HCT116 (cell line): Measurements from ENCODE around the gene ISX. TPM values are rescaled to one million over a fixed set of nuclear protein-coding genes. Genes with fewer than 3 reads are reported as not detected.

Source experiments
- ATAC-seq: fragments of 200-7000 bp; cut with Tn5 transposase; 2 replicates; pipeline ENCODE4 v1.9.1; 2020; ENCODE audit warnings: mild to moderate bottlenecking, moderate library complexity
- BruUV-seq: library from RNA; stranded (reverse); fragments of 400-500 nt; replicated peaks from 2 replicates; lab custom pipeline; 2021; lab: Mats Ljungman, UMichigan
- CTCF ChIA-PET: fragments of 300-600 bp; sonication (Branson Sonifier 250); formaldehyde crosslinking; loops from one replicate; lab custom pipeline; 2021; ENCODE audit warnings: antibody characterized with exemption; lab: Charles Lee
- POLR2A ChIA-PET: fragments of 300-600, 350-600 bp; sonication (Branson Sonifier 250); formaldehyde crosslinking; loops from one replicate; lab custom pipeline; 2021; ENCODE audit warnings: antibody characterized with exemption; lab: Charles Lee
- RAD21 ChIA-PET, 2 experiments: fragments of 300-600 bp; sonication (Branson Sonifier 250); formaldehyde crosslinking; loops; one replicate each; lab custom pipeline; 2023; ENCODE audit warnings: low total read pairs in 2 of 2; ENCODE audit not compliant: uncharacterized antibody in 2 of 2, unreplicated experiment in 2 of 2, low non-redundant PET in 1 of 2; lab: Charles Lee
- DNase-seq: peaks from one replicate; pipeline ENCODE4 v3.0.0-alpha.2; 2010; ENCODE audit warnings: low read depth, low spot score
- H2AFZ ChIP-seq: fragments of 200-600 bp; shearing (Covaris generic), sonication (generic); 2 replicates; pipeline ENCODE4 v1.6.1; 2017; ENCODE audit warnings: low read depth, mixed run types, mixed read lengths, antibody characterized with exemption, low read length; ENCODE audit not compliant: poor library complexity, severe bottlenecking
- H3K27ac ChIP-seq: 2 replicates; pipeline ENCODE4 v1.5.1; 2012; ENCODE audit warnings: low read depth, low read length
- H3K27me3 ChIP-seq: fragments of 200-600 bp; sonication (generic); 2 replicates; pipeline ENCODE4 v1.6.1; 2016; ENCODE audit warnings: mixed run types, low read length, mixed read lengths; ENCODE audit not compliant: insufficient read depth
- H3K36me3 ChIP-seq, 2 experiments: fragments of 200-500 bp in 1 of 2; fragments of 200-600 bp in 1 of 2; sonication (Bioruptor generic) in 1 of 2; sonication (generic) in 1 of 2; 2 replicates each; pipeline versions ENCODE4 v1.5.1 to v1.6.1; 2014 to 2016; ENCODE audit warnings: low read length in 2 of 2, inconsistent platforms in 1 of 2, mixed read lengths in 1 of 2, mixed run types in 1 of 2; ENCODE audit not compliant: insufficient read depth in 2 of 2, control insufficient read depth in 1 of 2
- H3K4me1 ChIP-seq, 2 experiments: fragments of 200-600 bp in 1 of 2; sonication (generic) in 1 of 2; 2 replicates each; pipeline versions ENCODE4 v1.5.1 to v1.6.1; 2012 to 2017; ENCODE audit warnings: low read length in 2 of 2, inconsistent platforms in 1 of 2, mild to moderate bottlenecking in 1 of 2, mixed read lengths in 1 of 2, mixed run types in 1 of 2, moderate library complexity in 1 of 2; ENCODE audit not compliant: insufficient read depth in 2 of 2, control insufficient read depth in 1 of 2
- H3K4me2 ChIP-seq: fragments of 200-600 bp; sonication (generic); 2 replicates; pipeline ENCODE4 v1.6.1; 2017; ENCODE audit warnings: mixed run types, low read length, mixed read lengths
- H3K4me3 ChIP-seq, 2 experiments: fragments of 200-600 bp in 1 of 2; sonication (generic) in 1 of 2; replicated peaks in 1 of 2; 2 replicates each; pipeline ENCODE4 v1.5.1; 2011 to 2016; ENCODE audit warnings: low read length in 2 of 2, control low read depth in 1 of 2, low read depth in 1 of 2, mild to moderate bottlenecking in 1 of 2, mixed read lengths in 1 of 2, mixed run types in 1 of 2
- H3K79me2 ChIP-seq: fragments of 200-600 bp; sonication (generic); 2 replicates; pipeline ENCODE4 v1.6.1; 2017; ENCODE audit warnings: mild to moderate bottlenecking, mixed run types, low read length, moderate library complexity, mixed read lengths; ENCODE audit not compliant: insufficient read depth
- H3K9ac ChIP-seq: fragments of 200-600 bp; sonication (generic); 2 replicates; pipeline ENCODE4 v1.6.1; 2016; ENCODE audit warnings: low read length, mixed read lengths
- H3K9me2 ChIP-seq: fragments of 200-600 bp; sonication (generic), shearing (Covaris generic); 2 replicates; pipeline ENCODE4 v1.6.1; 2017; ENCODE audit warnings: mixed run types, mild to moderate bottlenecking, moderate library complexity; ENCODE audit not compliant: insufficient read depth
- H3K9me3 ChIP-seq, 2 experiments: fragments of 200-500 bp in 1 of 2; fragments of 200-600 bp in 1 of 2; sonication (Bioruptor generic) in 1 of 2; sonication (generic) in 1 of 2; 2 replicates each; pipeline ENCODE4 v1.6.1; 2014 to 2017; ENCODE audit warnings: low read length in 2 of 2, mixed read lengths in 2 of 2, inconsistent platforms in 1 of 2, low read depth in 1 of 2, mild to moderate bottlenecking in 1 of 2, mixed run types in 1 of 2, moderate library complexity in 1 of 2; ENCODE audit not compliant: control insufficient read depth in 1 of 2, insufficient read depth in 1 of 2
- H4K20me1 ChIP-seq: fragments of 200-600 bp; sonication (generic), shearing (Covaris generic); 2 replicates; pipeline ENCODE4 v1.6.1; 2017; ENCODE audit warnings: mixed run types, mild to moderate bottlenecking, moderate library complexity; ENCODE audit not compliant: insufficient read depth
- ATF3 ChIP-seq: IDR thresholded peaks from 2 replicates; pipeline ENCODE4 v1.6.1; 2012
- CEBPB ChIP-seq: IDR thresholded peaks from 2 replicates; pipeline ENCODE4 v1.6.1; 2012; ENCODE audit warnings: low read depth
- CTCF ChIP-seq, 3 experiments: fragments of 200-600 bp in 1 of 3; sonication (generic) in 1 of 3; IDR thresholded peaks in 2 of 3; conservative IDR thresholded peaks in 1 of 3; 2 replicates each; pipeline ENCODE4 v1.5.1; 2012 to 2017; ENCODE audit warnings: low read depth in 2 of 3, low read length in 2 of 3, antibody characterized with exemption in 1 of 3, borderline replicate concordance in 1 of 3, control low read depth in 1 of 3, mild to moderate bottlenecking in 1 of 3, mixed read lengths in 1 of 3, mixed run types in 1 of 3, moderate library complexity in 1 of 3; ENCODE audit not compliant: insufficient read depth in 1 of 3
- EGR1 ChIP-seq: IDR thresholded peaks from 2 replicates; pipeline ENCODE4 v1.6.1; 2012; ENCODE audit warnings: low read depth
- ELF1 ChIP-seq: IDR thresholded peaks from 2 replicates; pipeline ENCODE4 v1.6.1; 2012; ENCODE audit warnings: low read depth, borderline replicate concordance
- FOSL1 ChIP-seq: IDR thresholded peaks from 2 replicates; pipeline ENCODE4 v1.6.1; 2012; ENCODE audit warnings: low read depth
- JUND ChIP-seq: IDR thresholded peaks from 2 replicates; pipeline ENCODE4 v1.6.1; 2012
- MAX ChIP-seq: IDR thresholded peaks from 2 replicates; pipeline ENCODE4 v1.6.1; 2012
- POLR2A ChIP-seq: IDR thresholded peaks from 2 replicates; pipeline ENCODE4 v1.7.0; 2011; ENCODE audit warnings: borderline replicate concordance; ENCODE audit not compliant: insufficient read depth, insufficient read length; ENCODE audit errors: extremely low read depth
- REST ChIP-seq: IDR thresholded peaks from 2 replicates; pipeline ENCODE4 v1.6.1; 2012; ENCODE audit warnings: low read depth
- SRF ChIP-seq: IDR thresholded peaks from 2 replicates; pipeline ENCODE4 v1.6.1; 2012; ENCODE audit warnings: low read depth
- TCF7L2 ChIP-seq: IDR thresholded peaks from 2 replicates; pipeline ENCODE4 v1.7.0; 2011; ENCODE audit warnings: borderline replicate concordance, inconsistent platforms; ENCODE audit not compliant: insufficient read depth, insufficient read length; ENCODE audit errors: extremely low read depth
- YY1 ChIP-seq: IDR thresholded peaks from 2 replicates; pipeline ENCODE4 v1.6.1; 2011; ENCODE audit warnings: low read length, low read depth, moderate library complexity, mild to moderate bottlenecking; ENCODE audit not compliant: insufficient replicate concordance; ENCODE audit errors: extremely low read depth
- ZFX ChIP-seq: fragments of 450-650 bp; IDR thresholded peaks from 2 replicates; pipeline ENCODE4 v1.6.1; 2017
- ZNF274 ChIP-seq: fragments of 200-500 bp; sonication (Bioruptor generic); IDR thresholded peaks from 2 replicates; pipeline ENCODE4 v1.6.1; 2014; ENCODE audit warnings: mild to moderate bottlenecking, low read depth, low read length, inconsistent platforms
- intact Hi-C: fragments of 100-400 bp; cut with micrococcal nuclease; formaldehyde crosslinking; loops from 2 replicates; pipeline ENCODE4 v1.10.0; 2022
- total RNA-seq: library from RNA; stranded (reverse); gene quantifications from one replicate; pipeline ENCODE4 v1.2.1, GENCODE V29; 2021; ENCODE audit not compliant: unreplicated experiment

Gene ISX
- total RNA-seq, 1 experiment from 2014 or later, result not detected

- ChIA-PET CTCF (no interaction called here), POLR2A (no interaction called here), RAD21 (no interaction called here)
- TF ChIP-seq JUND, result no peak
- no peak for TF ChIP-seq ZFX
- no peak for TF ChIP-seq EGR1
- no peak for TF ChIP-seq FOSL1
- no peak for TF ChIP-seq MAX
- TF ChIP-seq CTCF (IDR thresholded peaks at IDR 0.05 in 2 of 3, conservative IDR thresholded peaks at IDR 0.05 in 1 of 3; ENCODE audit: borderline replicate concordance in 1 of 3, insufficient read depth in 1 of 3, low read depth in 2 of 3, low read length in 2 of 3), result no peak
- no peak for TF ChIP-seq ATF3
- no peak for TF ChIP-seq YY1
- no peak for TF ChIP-seq SRF
- no peak for TF ChIP-seq ELF1
- TF ChIP-seq REST, result no peak
- no peak for TF ChIP-seq ZNF274
- no peak for TF ChIP-seq CEBPB
- no peak for TF ChIP-seq POLR2A
- TF ChIP-seq TCF7L2, result no peak
- Histone ChIP-seq H3K27me3 (no peaks in the 10 kb centered on the region), H3K27ac (no peak overlapping the region), H3K4me1 (peaks cover 3 to 4% of the 10 kb centered on the region in 2 experiments), H3K36me3 (no peaks in the 10 kb centered on the region), H3K4me3 (no peak overlapping the region), H3K4me2 (no peak overlapping the region), H2AFZ (no peak overlapping the region), H3K79me2 (no peaks in the 10 kb centered on the region), H3K9ac (no peak overlapping the region), H3K9me2 (no peaks in the 10 kb centered on the region), H4K20me1 (no peaks in the 10 kb centered on the region), H3K9me3 (no peaks in the 10 kb centered on the region)
- BruUV-seq, result no TSS peak
- no peak for DNase-seq
- no peak for ATAC-seq
- intact Hi-C loops, result no loop called here
Observed at GRCh38 chr22:35059632-35060031, 6.3 kb upstream of the ISX start.
